ENCODE results near the gene SOS1.

The SOS1 gene

DNA sequence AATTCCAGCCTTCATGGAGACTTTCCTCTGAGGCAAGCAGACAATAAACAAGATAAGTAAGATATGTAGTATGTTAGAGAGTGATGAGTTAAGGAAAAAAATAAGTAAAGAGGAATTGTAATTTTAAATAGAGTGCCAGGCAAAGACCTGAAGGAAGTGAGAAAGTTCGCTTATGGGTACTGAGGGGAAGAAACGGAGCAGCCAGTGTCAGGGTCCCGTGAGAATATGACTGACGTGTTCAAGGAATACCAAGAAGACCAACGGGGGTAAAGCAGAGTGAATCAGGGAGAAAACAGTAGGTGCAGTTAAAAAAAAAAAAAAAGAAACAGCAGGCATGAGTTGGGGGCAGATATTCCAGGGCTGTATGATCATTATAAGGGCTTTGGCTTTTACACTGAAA lies 186.1 kb downstream of the SOS1 start:
- no peak for FAIRE-seq
- DNase-seq (ENCODE audit: low spot score), result no peak

DNA sequence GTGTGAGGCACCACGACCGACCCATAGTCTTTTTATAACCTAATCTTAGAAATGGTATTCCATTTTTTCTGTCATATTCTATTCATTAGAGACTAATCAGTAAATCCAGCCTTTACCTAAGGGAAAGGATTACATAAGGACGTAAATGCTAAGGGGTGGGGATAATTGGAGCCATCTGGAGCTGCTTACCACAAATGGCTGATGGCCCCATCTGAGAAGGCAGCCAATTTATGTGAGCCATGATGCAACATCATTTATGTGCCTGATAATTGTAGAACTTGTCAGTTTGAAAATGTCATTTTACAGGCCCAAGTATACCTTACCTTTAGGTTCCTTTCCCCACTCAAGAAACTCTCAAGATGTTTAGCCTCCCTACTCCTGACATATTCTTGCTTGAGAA lies 187.2 kb downstream of the SOS1 start:
- DNase-seq (ENCODE audit: low spot score) (no peak), FAIRE-seq (no peak)

DNA sequence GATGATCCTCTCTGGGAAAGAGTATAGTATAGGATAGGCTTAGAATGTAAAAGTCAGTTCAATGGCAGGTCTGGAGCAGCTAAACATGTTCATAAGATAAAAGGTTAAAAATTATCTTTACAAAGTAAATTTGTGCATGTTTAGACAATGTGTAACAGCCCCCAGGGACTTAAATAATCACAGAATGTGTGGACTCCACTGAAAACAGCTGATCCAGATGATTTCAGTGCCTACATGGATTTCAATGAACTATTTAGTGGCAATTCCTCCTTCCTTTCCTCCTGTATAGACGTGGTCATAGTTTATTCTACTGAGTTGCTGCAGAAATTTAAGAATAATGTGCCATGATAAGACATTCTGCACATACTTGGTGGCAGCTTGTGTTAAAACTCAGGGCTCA lies 188.3 kb downstream of the SOS1 start:
- no peak for DNase-seq (ENCODE audit: low spot score)
- FAIRE-seq, result no peak
